Measurements from ENCODE around the gene INHBB. TPM values are rescaled to one million over a fixed set of nuclear protein-coding genes. Genes with fewer than 3 reads are reported as not detected.
A peak's percentile ranks its signal among the peaks of the same experiment; 100 is the strongest.
"Not testable (repeated sequence)": the region's sequence is repeated elsewhere in the genome, so short reads cannot be mapped to it uniquely, and the experiment has no call there.

Gene INHBB
- total RNA-seq, result not detected

- H3K9me3 Mint-ChIP-seq, result no peaks in the 10 kb centered on the region
- H3K4me3 Mint-ChIP-seq, result peak within 1 kb of the TSS; percentile 42
- H3K36me3 Mint-ChIP-seq, result no peaks in the 10 kb centered on the region
- no peak within 1 kb of the TSS for H3K27ac Mint-ChIP-seq
- H3K4me1 Mint-ChIP-seq, result peaks cover 19% of the 10 kb centered on the region
- peaks cover 68% of the 10 kb centered on the region for H3K27me3 Mint-ChIP-seq
- no peak for DNase-seq
Measured at GRCh38 chr2:120346026-120346666, at the start of gene INHBB. INHBB (plus strand) TSS chr2:120346136; CDS start chr2:120346189, 53 bp downstream.

GRCh38 chr2:120298173-120298835 lies 47.6 kb upstream of the INHBB start:
- no peak overlapping the region for H3K4me3 Mint-ChIP-seq
- DNase-seq, result no peak
- H3K4me1 Mint-ChIP-seq, result peaks cover 3% of the 10 kb centered on the region
- H3K9me3 Mint-ChIP-seq, result no peaks in the 10 kb centered on the region
- no peak overlapping the region for H3K27ac Mint-ChIP-seq
- peaks cover 7% of the 10 kb centered on the region for H3K36me3 Mint-ChIP-seq
- no peaks in the 10 kb centered on the region for H3K27me3 Mint-ChIP-seq

DNA sequence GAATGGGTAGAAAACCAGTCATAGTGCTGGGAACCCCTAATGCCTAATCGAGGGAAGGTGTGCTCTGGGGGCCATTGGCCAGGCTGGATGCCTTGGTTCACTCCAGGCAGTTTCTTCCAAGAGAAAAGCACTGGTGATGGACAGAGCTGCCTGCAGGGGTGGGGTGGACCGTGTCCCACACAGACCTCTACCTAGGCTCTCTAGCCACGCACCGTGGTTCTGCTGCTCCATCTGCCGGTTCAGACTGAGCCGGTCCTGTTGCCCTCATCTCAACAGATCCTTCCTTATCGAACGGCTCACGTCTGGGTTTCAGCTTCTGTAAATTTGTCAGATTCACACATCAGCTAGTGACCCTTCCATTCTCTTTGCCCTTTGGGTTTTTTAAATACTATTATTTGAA lies 46.9 kb upstream of the INHBB start:
- no peaks in the 10 kb centered on the region for H3K9me3 Mint-ChIP-seq
- no peak overlapping the region for H3K4me3 Mint-ChIP-seq
- no peak overlapping the region for H3K27ac Mint-ChIP-seq
- H3K4me1 Mint-ChIP-seq, result peaks cover 3% of the 10 kb centered on the region
- H3K36me3 Mint-ChIP-seq, result peaks cover 7% of the 10 kb centered on the region
- H3K27me3 Mint-ChIP-seq, result no peaks in the 10 kb centered on the region
- DNase-seq, result no peak

- peaks cover 3% of the 10 kb centered on the region for H3K4me1 Mint-ChIP-seq
- no peaks in the 10 kb centered on the region for H3K27me3 Mint-ChIP-seq
- no peak overlapping the region for H3K4me3 Mint-ChIP-seq
- no peak for DNase-seq
- H3K36me3 Mint-ChIP-seq, result peaks cover 4% of the 10 kb centered on the region
- no peaks in the 10 kb centered on the region for H3K9me3 Mint-ChIP-seq
- no peak overlapping the region for H3K27ac Mint-ChIP-seq
Measured at GRCh38 chr2:120299561-120299960, 46.4 kb upstream of the INHBB start.

GRCh38 chr2:120300385-120300784 lies 45.6 kb upstream of the INHBB start:
- Mint-ChIP-seq H3K4me3 (no peak overlapping the region), H3K27ac (no peak overlapping the region), H3K4me1 (peaks cover 3% of the 10 kb centered on the region), H3K27me3 (no peaks in the 10 kb centered on the region), H3K9me3 (no peaks in the 10 kb centered on the region), H3K36me3 (peaks cover 4% of the 10 kb centered on the region)
- no peak for DNase-seq

DNA sequence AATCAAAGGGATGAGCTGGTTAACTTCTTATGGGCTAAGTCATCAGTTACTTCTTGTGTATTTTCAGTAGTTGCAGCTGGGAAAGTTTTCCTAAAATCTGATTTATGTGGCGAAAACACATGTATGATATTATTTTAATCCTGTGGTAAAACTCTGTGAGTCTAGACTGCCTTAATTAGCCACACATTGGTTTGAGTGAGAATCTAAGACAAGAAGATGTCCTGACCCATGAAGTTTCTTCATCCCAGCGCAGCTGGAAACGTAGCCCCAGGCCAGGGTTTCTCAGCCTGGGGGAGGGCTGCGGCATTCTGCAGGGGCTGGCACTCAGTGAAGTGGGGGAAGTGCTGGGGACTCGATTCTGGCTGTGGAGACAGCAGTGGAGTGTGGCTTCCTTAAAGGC lies 44.7 kb upstream of the INHBB start:
- no peaks in the 10 kb centered on the region for H3K27me3 Mint-ChIP-seq
- peaks cover 4% of the 10 kb centered on the region for H3K36me3 Mint-ChIP-seq
- H3K4me3 Mint-ChIP-seq, result no peak overlapping the region
- DNase-seq, result no peak
- no peaks in the 10 kb centered on the region for H3K9me3 Mint-ChIP-seq
- H3K27ac Mint-ChIP-seq, result no peak overlapping the region
- H3K4me1 Mint-ChIP-seq, result peaks cover 3% of the 10 kb centered on the region

- Mint-ChIP-seq H3K27me3 (no peaks in the 10 kb centered on the region), H3K4me3 (no peak overlapping the region), H3K9me3 (no peaks in the 10 kb centered on the region)
Measured at GRCh38 chr2:120302301-120302700, 43.6 kb upstream of the INHBB start.

DNA sequence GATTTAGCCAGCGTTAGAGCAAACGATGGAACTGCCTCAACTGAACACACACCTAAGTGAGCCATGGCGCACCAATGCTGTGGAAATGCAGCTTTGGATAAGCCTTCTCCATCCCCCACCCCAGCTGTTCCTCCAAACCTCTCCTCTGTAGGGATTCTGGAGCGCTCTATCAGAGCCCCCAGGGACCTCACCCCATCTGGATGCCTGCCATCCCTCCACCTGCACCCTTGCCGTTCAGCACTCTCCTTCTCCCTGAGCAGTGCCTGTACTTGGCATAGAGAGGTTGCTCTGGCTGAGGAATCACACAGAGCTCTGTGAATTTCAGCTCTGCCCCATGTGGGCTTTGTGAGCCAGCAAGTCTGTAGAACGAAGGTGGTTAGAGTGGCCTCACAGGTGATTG lies 42.8 kb upstream of the INHBB start:
- peaks cover 3% of the 10 kb centered on the region for H3K4me1 Mint-ChIP-seq
- peaks cover 2% of the 10 kb centered on the region for H3K36me3 Mint-ChIP-seq
- no peak overlapping the region for H3K27ac Mint-ChIP-seq
- H3K4me3 Mint-ChIP-seq, result no peak overlapping the region
- no peaks in the 10 kb centered on the region for H3K9me3 Mint-ChIP-seq
- no peak for DNase-seq
- H3K27me3 Mint-ChIP-seq, result no peaks in the 10 kb centered on the region

More at GRCh38 chr2:120302301-120302700, 43.6 kb upstream of the INHBB start:
- peaks cover 2% of the 10 kb centered on the region for H3K36me3 Mint-ChIP-seq
- no peak for DNase-seq
- peaks cover 3% of the 10 kb centered on the region for H3K4me1 Mint-ChIP-seq
- H3K27ac Mint-ChIP-seq, result no peak overlapping the region

GRCh38 chr2:120305296-120305695 lies 40.6 kb upstream of the INHBB start:
- Mint-ChIP-seq H3K36me3 (no peaks in the 10 kb centered on the region), H3K27me3 (no peaks in the 10 kb centered on the region), H3K9me3 (no peaks in the 10 kb centered on the region), H3K4me1 (peaks cover 6% of the 10 kb centered on the region), H3K4me3 (no peak overlapping the region), H3K27ac (no peak overlapping the region)
- no peak for DNase-seq

GRCh38 chr2:120305937-120306490 lies 39.9 kb upstream of the INHBB start:
- H3K27ac Mint-ChIP-seq, result no peak overlapping the region
- DNase-seq, result no peak

GRCh38 chr2:120307482-120307881 lies 38.5 kb upstream of the INHBB start:
- Mint-ChIP-seq H3K4me1 (peaks cover 7% of the 10 kb centered on the region), H3K27me3 (peaks cover 3% of the 10 kb centered on the region), H3K36me3 (no peaks in the 10 kb centered on the region), H3K9me3 (no peaks in the 10 kb centered on the region), H3K4me3 (no peak overlapping the region), H3K27ac (no peak overlapping the region)
- DNase-seq, result no peak

More at GRCh38 chr2:120305937-120306490, 39.9 kb upstream of the INHBB start:
- Mint-ChIP-seq H3K36me3 (no peaks in the 10 kb centered on the region), H3K27me3 (no peaks in the 10 kb centered on the region), H3K4me3 (no peak overlapping the region), H3K9me3 (no peaks in the 10 kb centered on the region), H3K4me1 (peaks cover 7% of the 10 kb centered on the region)

- Mint-ChIP-seq H3K9me3 (no peaks in the 10 kb centered on the region), H3K36me3 (no peaks in the 10 kb centered on the region), H3K4me3 (no peak overlapping the region), H3K4me1 (peaks cover 10% of the 10 kb centered on the region), H3K27ac (no peak overlapping the region), H3K27me3 (peaks cover 3% of the 10 kb centered on the region)
- peak; percentile 17 for DNase-seq
Measured at GRCh38 chr2:120308038-120308910, 37.7 kb upstream of the INHBB start.

DNA sequence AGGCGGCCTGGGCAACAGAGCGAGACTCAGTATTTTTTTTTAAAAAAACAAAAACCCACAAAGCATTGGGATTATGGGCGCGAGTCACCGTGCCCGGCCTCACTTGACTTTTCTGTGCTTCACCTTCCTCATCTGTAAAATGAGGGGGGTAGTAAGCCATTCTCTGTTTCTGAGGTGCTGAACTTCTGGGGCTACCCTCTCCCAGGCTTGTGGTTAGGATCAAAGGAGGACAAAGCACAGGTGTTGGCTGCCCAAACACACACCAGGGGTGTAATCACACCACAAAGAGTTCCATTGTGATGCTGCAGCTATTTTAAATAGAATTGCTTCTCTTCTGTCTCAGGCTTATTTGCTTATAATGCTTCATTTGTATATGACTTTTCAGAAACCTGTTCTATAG lies 35.8 kb upstream of the INHBB start:
- Mint-ChIP-seq H3K27me3 (peaks cover 3% of the 10 kb centered on the region), H3K4me3 (no peak overlapping the region), H3K27ac (no peak overlapping the region), H3K9me3 (no peaks in the 10 kb centered on the region), H3K4me1 (peaks cover 27% of the 10 kb centered on the region), H3K36me3 (no peaks in the 10 kb centered on the region)
- DNase-seq, result no peak

GRCh38 chr2:120310841-120311240 lies 35.1 kb upstream of the INHBB start:
- peaks cover 30% of the 10 kb centered on the region for H3K4me1 Mint-ChIP-seq
- H3K27me3 Mint-ChIP-seq, DNase-seq, H3K4me3 Mint-ChIP-seq, H3K36me3 Mint-ChIP-seq, H3K9me3 Mint-ChIP-seq: not testable (repeated sequence)
- peak overlapping the region; percentile 12 for H3K27ac Mint-ChIP-seq

DNA sequence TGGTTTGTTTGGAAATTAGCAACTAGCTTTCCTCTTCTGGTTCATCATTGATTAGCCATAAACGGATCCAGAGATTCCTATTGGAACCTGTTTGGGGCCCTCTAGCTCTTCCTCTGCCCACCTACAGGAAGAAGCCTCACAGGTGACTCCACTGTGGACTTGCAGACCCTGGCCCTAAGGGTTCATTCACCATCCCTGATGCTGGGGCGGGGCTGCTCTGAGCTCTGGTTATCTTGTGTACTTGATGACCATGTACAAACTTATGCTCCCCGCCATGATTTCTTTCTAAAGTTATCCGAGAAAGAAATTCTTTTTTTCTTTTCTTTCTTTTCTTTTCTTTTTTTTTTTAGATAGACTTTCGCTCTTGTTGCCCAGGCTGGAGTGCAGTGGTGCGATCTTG lies 33.9 kb upstream of the INHBB start:
- no peaks in the 10 kb centered on the region for H3K9me3 Mint-ChIP-seq
- DNase-seq, result no peak
- peaks cover 3% of the 10 kb centered on the region for H3K27me3 Mint-ChIP-seq
- peaks cover 30% of the 10 kb centered on the region for H3K4me1 Mint-ChIP-seq
- no peaks in the 10 kb centered on the region for H3K36me3 Mint-ChIP-seq
- H3K27ac Mint-ChIP-seq, result no peak overlapping the region
- no peak overlapping the region for H3K4me3 Mint-ChIP-seq
